K562 (cell line): ENCODE data around the gene P2RY4. TPM values are rescaled to one million over a fixed set of nuclear protein-coding genes. Genes with fewer than 3 reads are reported as not detected.
A peak's percentile ranks its signal among the peaks of the same experiment; 100 is the strongest.

Experiments
- ATAC-seq: fragments of 200-7000 bp; cut with Tn5 transposase; 3 replicates; pipeline ENCODE4 v1.9.1; 2020; ENCODE audit warnings: moderate library complexity
- BruUV-seq: library from RNA; stranded (reverse); fragments of 400-500 nt; replicated peaks from 2 replicates; lab custom pipeline; 2021; lab: Mats Ljungman, UMichigan
- CTCF ChIA-PET: fragments of 300-600 bp; formaldehyde crosslinking; extraction: SDS; loops from one replicate; lab custom pipeline; 2021; ENCODE audit warnings: low intra/inter-chr PET ratio; lab: Yijun Ruan, JAX
- POLR2A ChIA-PET: fragments of 300-600, 350-650 bp; sonication (Branson Sonifier 250); formaldehyde crosslinking; extraction: SDS; loops from one replicate; lab custom pipeline; 2021; ENCODE audit warnings: antibody characterized with exemption, inconsistent platforms; lab: Yijun Ruan, JAX
- DNase-seq, 4 experiments: peaks; one replicate each; pipeline versions ENCODE4 v3.0.0 to v3.0.0-alpha.2; 2011 to 2018; ENCODE audit warnings: low spot score in 3 of 4, mixed read lengths in 3 of 4; ENCODE audit errors: extremely low read depth in 1 of 4
- FAIRE-seq: peaks from 2 replicates; lab custom pipeline; 2011; peaks lifted over from hg19 to GRCh38; lab: Jason Lieb, UNC
- H2AFZ ChIP-seq: 2 replicates; pipeline ENCODE4 v1.6.0; 2011; ENCODE audit warnings: low read depth, low read length, control low read depth, inconsistent platforms
- H3K27ac ChIP-seq: fragments of 200-600 bp; 3 replicates; pipeline ENCODE4 v1.8.0; 2011; ENCODE audit warnings: low read depth, mild to moderate bottlenecking, control low read depth, inconsistent platforms, low read length, moderate library complexity, mixed read lengths; ENCODE audit errors: extremely low read depth
- H3K27me3 ChIP-seq, 2 experiments: fragments of 300-600 bp in 1 of 2; 2 replicates in 1 of 2; 3 replicates in 1 of 2; pipeline versions ENCODE4 v1.6.0 to v1.8.0; 2011; ENCODE audit warnings: inconsistent platforms in 2 of 2, low read length in 2 of 2, mild to moderate bottlenecking in 1 of 2, mixed read lengths in 1 of 2, moderate library complexity in 1 of 2; ENCODE audit not compliant: control insufficient read depth in 2 of 2, insufficient read depth in 2 of 2
- H3K36me3 ChIP-seq: fragments of 300-600 bp; 3 replicates; pipeline ENCODE4 v1.8.0; 2011; ENCODE audit warnings: mild to moderate bottlenecking, low read length, inconsistent platforms; ENCODE audit not compliant: control insufficient read depth, insufficient read depth
- H3K4me1 ChIP-seq, 2 experiments: fragments of 200-600 bp in 1 of 2; replicated peaks in 1 of 2; 2 replicates in 1 of 2; 3 replicates in 1 of 2; pipeline versions ENCODE4 v1.5.1 to v1.8.0; 2011; ENCODE audit warnings: inconsistent platforms in 2 of 2, low read length in 2 of 2, mild to moderate bottlenecking in 1 of 2, mixed read lengths in 1 of 2, moderate library complexity in 1 of 2; ENCODE audit not compliant: control insufficient read depth in 2 of 2, insufficient read depth in 2 of 2
- H3K4me2 ChIP-seq: 2 replicates; pipeline ENCODE4 v1.6.1; 2011; ENCODE audit warnings: low read length, control low read depth, inconsistent platforms, mixed read lengths; ENCODE audit not compliant: insufficient read depth
- H3K4me3 ChIP-seq: fragments of 200-600 bp; sonication (generic), shearing (Covaris generic); 2 replicates; pipeline ENCODE4 v1.5.1; 2016; ENCODE audit warnings: control low read depth, inconsistent platforms
- H3K79me2 ChIP-seq: fragments of 200-600 bp; 3 replicates; pipeline ENCODE4 v1.8.0; 2011; ENCODE audit warnings: low read length, inconsistent platforms; ENCODE audit not compliant: control insufficient read depth, insufficient read depth
- H3K9ac ChIP-seq, 2 experiments: 2 replicates each; pipeline versions ENCODE4 v1.6.0 to v1.6.1; 2011; ENCODE audit warnings: low read depth in 2 of 2, low read length in 2 of 2, control low read depth in 1 of 2, inconsistent platforms in 1 of 2, mild to moderate bottlenecking in 1 of 2, mixed read lengths in 1 of 2; ENCODE audit not compliant: insufficient read depth in 1 of 2
- H3K9me1 ChIP-seq: one replicate; pipeline ENCODE4 v1.6.0; 2011; ENCODE audit warnings: inconsistent platforms, mild to moderate bottlenecking, low read length, moderate library complexity; ENCODE audit not compliant: control insufficient read depth, insufficient read depth
- H3K9me3 ChIP-seq: replicated peaks from 2 replicates; pipeline ENCODE4 v1.5.1; 2011; ENCODE audit warnings: low read depth, low read length, inconsistent platforms; ENCODE audit not compliant: control insufficient read depth, insufficient read depth
- H4K20me1 ChIP-seq: replicated peaks from 2 replicates; pipeline ENCODE4 v1.6.1; 2011; ENCODE audit warnings: low read length, inconsistent platforms, mixed read lengths; ENCODE audit not compliant: control insufficient read depth, insufficient read depth
- CGGBP1 ChIP-seq: fragments of 250-450 bp; sonication (Bioruptor Pico); IDR thresholded peaks from 2 replicates; pipeline ENCODE4 v1.9.0; 2021; ENCODE audit warnings: mild to moderate bottlenecking
- MNT ChIP-seq, 2 experiments: fragments of 450-650 bp; conservative IDR thresholded peaks; 2 replicates each; pipeline ENCODE4 v1.6.1; 2017; ENCODE audit warnings: mild to moderate bottlenecking in 2 of 2, moderate library complexity in 2 of 2
- NCOA6 ChIP-seq: fragments of 450-650 bp; IDR thresholded peaks from 2 replicates; pipeline ENCODE4 v1.6.1; 2017; ENCODE audit warnings: mild to moderate bottlenecking
- NKRF ChIP-seq: fragments of 450-650 bp; IDR thresholded peaks from 2 replicates; pipeline ENCODE4 v1.6.1; 2016; ENCODE audit warnings: borderline replicate concordance
- PHB2 ChIP-seq: fragments of 450-650 bp; IDR thresholded peaks from 2 replicates; pipeline ENCODE4 v1.6.1; 2017; ENCODE audit warnings: low read depth
- SIN3B ChIP-seq: fragments of 450-650 bp; IDR thresholded peaks from 2 replicates; pipeline ENCODE4 v1.6.1; 2017; ENCODE audit warnings: low read depth, mild to moderate bottlenecking, moderate library complexity
- SUPT5H ChIP-seq: fragments of 450-650 bp; IDR thresholded peaks from 2 replicates; pipeline ENCODE4 v1.6.1; 2016
- WGBS: fragments of 100-300 bp; shearing (Covaris generic); methylation state at CpG from one replicate; pipeline ENCODE4 v1.1.6; 2016; ENCODE audit warnings: low coverage, mixed read lengths; ENCODE audit not compliant: insufficient coverage; ENCODE audit errors: missing lambda C conversion rate; 5-methylcytosine and 5-hydroxymethylcytosine counted together
- in situ Hi-C: fragments of 300-500 bp; cut with MboI; formaldehyde crosslinking; loops from 4 replicates; pipeline ENCODE4 v1.15.0; 2018; ENCODE audit warnings: inconsistent platforms, mixed read lengths
- intact Hi-C: fragments of 100-400 bp; cut with micrococcal nuclease; formaldehyde crosslinking; loops from 2 replicates; pipeline ENCODE4 v1.14.2; 2022
- polyA plus RNA-seq, 8 experiments: library from polyadenylated mRNA; depleted of rRNA in 4 of 8; stranded (reverse) in 5 of 8; unstranded in 3 of 8; fragments of >200 nt; fragmentation: Nextera tagmentation in 2 of 8; fragmentation: Illumina TruSeq in 1 of 8; extraction: Ambion mirVana in 2 of 8; extraction: Trizol in 1 of 8; gene quantifications; 2 replicates each; pipeline versions ENCODE4 v1.2.1 to v1.2.3, GENCODE V29; 2011 to 2014; ENCODE audit warnings: inconsistent platforms in 1 of 8, missing spikeins in 1 of 8
- total RNA-seq, 7 experiments: library from RNA; depleted of rRNA in 6 of 7; stranded (reverse); fragments of >200 nt in 6 of 7; fragmentation: Illumina TruSeq in 2 of 7; extraction: Trizol in 2 of 7; gene quantifications; 2 replicates each; pipeline versions ENCODE4 v1.2.1 to v1.2.3, GENCODE V29; 2011 to 2021; ENCODE audit warnings: low replicate concordance in 1 of 7
- TF ChIP-seq, protein P1 (sequence below): sonication (generic); formaldehyde crosslinking; IDR thresholded peaks from 2 replicates; pipeline ENCODE4 v1.8.0; 2022; ENCODE audit warnings: missing genetic modification reagents, mild to moderate bottlenecking, moderate library complexity, borderline replicate concordance

P2RY4 gene
- total and polyA plus RNA-seq, 9 of the 15 experiments (the other 6 are each of a cell fraction or from before 2014, with no cell fraction given), result not detected

DNA sequence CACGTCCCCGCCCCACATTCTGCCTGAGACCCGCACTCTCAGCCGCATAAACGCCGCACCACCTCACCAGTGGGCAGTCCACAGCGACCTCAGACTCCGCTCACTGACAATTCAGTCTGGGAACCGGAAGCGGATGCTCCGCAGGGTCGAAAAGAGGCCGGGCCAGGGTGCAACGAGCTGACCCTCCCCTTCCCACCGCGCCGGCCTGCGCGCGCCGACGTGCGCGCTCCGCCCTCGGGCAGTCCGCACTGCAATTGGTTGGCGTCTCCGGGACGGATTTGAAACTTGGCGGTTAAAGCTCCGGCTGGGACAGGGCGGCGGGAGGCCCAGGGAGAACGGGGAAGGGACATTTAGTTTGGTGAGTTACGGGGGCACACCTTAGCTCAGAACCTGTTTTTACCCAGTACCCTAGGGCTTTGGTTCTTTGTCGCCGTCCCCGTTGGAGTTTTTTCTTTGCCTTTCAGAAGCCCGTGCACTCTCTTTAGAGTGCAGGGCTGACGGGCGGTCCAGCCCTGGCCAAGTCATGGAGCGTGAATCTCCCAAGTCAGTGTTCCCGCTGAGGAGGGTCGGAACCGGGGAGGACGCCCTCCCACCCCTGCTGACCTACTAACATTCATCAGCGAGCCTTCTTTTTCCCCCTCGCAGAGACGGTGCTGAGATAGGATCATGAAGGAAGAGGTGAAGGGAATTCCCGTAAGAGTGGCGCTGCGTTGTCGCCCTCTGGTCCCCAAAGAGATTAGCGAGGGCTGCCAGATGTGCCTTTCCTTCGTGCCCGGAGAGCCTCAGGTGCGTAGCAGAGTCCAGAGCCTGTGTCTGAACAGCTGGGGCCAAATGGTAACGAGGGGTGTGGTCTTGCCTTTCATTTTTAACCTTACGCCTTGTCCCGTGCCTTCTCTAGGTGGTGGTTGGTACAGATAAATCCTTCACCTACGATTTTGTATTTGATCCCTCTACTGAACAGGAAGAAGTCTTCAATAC is 30.1 kb upstream of the P2RY4 start, which contains the start of the genes KIF4A and PDZD11:
KIF4A (plus strand) TSS at position 312 of the 978 bp plus-strand sequence; CDS start at position 667, 355 bp downstream.
PDZD11 (minus strand) TSS at position 135 of the 978 bp plus-strand sequence. CDS start 586 bp downstream, outside the sequence.
- no peaks in the 10 kb centered on the region for H4K20me1 ChIP-seq
- peaks cover 44% of the 10 kb centered on the region for H3K79me2 ChIP-seq
- no peaks in the 10 kb centered on the region for H3K27me3 ChIP-seq
- peak; percentile 100 for ATAC-seq
- ChIA-PET POLR2A (interaction anchor here (0.6 to 1.6 kb wide), 3 partner anchors 10 to 66 kb away, joined by 3 to 13 read pairs (median 8); no protein-coding TSS in a partner anchor), CTCF (no interaction called here)
- H3K9me3 ChIP-seq, result no peaks in the 10 kb centered on the region
- peak within 1 kb of the TSS; percentile 91 to 96 for H3K9ac ChIP-seq
- H2AFZ ChIP-seq, result peak within 1 kb of the TSS; percentile 79
- under 1% methylated on average over 41 of the region's 62 CpGs for WGBS
- H3K9me1 ChIP-seq, result no peaks in the 10 kb centered on the region
- DNase-seq, result peak; percentile 89 to 95 (median 91)
- TSS peak; percentile 64 for BruUV-seq
- intact Hi-C loops, result no loop called here
- H3K4me3 ChIP-seq, result peak within 1 kb of the TSS; percentile 78
- H3K27ac ChIP-seq, result peak within 1 kb of the TSS; percentile 91
- peaks cover 45% of the 10 kb centered on the region for H3K36me3 ChIP-seq
- peak; percentile 92 for FAIRE-seq
- peak within 1 kb of the TSS; percentile 82 for H3K4me2 ChIP-seq
- no peaks in the 10 kb centered on the region; a peak in 1 of 5 replicates for H3K4me1 ChIP-seq
- in situ Hi-C loops, result no loop called here
- TF ChIP-seq CGGBP1 (no peak), SIN3B (peak; percentile 36; the same call in 1 of the 2 replicates), PHB2 (no peak), NKRF (peak; percentile 65), NCOA6 (no peak), MNT (conservative IDR thresholded peaks at IDR 0.05) (peak; percentile 56 to 73), SUPT5H (peak; percentile 83)
- TF ChIP-seq, protein P1, sequence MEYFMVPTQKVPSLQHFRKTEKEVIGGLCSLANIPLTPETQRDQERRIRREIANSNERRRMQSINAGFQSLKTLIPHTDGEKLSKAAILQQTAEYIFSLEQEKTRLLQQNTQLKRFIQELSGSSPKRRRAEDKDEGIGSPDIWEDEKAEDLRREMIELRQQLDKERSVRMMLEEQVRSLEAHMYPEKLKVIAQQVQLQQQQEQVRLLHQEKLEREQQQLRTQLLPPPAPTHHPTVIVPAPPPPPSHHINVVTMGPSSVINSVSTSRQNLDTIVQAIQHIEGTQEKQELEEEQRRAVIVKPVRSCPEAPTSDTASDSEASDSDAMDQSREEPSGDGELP (CRISPR knock-in tag), result peak; percentile 61
